T-helper 2 cell treated with Interferon-gamma antibody and Interleukin-4, amounts not matched to agents 5 μg/mL and 100 μg/mL, for 36 hours (primary cell): ENCODE data around the gene RBFOX1.

Experiments used
- DNase-seq: peaks from one replicate; pipeline ENCODE4 v3.0.0; 2021; ENCODE audit warnings: low spot score
- H3K27ac Mint-ChIP-seq: one replicate; pipeline ENCODE4 v1.8.0; 2021; ENCODE audit warnings: mild to moderate bottlenecking, mixed read lengths
- H3K27me3 Mint-ChIP-seq: one replicate; pipeline ENCODE4 v1.8.0; 2021; ENCODE audit warnings: low read depth, mixed read lengths
- H3K36me3 Mint-ChIP-seq: one replicate; pipeline ENCODE4 v1.8.0; 2021; ENCODE audit warnings: low read depth, mixed read lengths
- H3K4me1 Mint-ChIP-seq: one replicate; pipeline ENCODE4 v1.8.0; 2021; ENCODE audit warnings: low read depth, mixed read lengths
- H3K4me3 Mint-ChIP-seq: one replicate; pipeline ENCODE4 v1.8.0; 2022; ENCODE audit warnings: mild to moderate bottlenecking, moderate library complexity, mixed read lengths
- H3K9me3 Mint-ChIP-seq: one replicate; pipeline ENCODE4 v1.8.0; 2021; ENCODE audit warnings: mixed read lengths

Gene RBFOX1

DNA sequence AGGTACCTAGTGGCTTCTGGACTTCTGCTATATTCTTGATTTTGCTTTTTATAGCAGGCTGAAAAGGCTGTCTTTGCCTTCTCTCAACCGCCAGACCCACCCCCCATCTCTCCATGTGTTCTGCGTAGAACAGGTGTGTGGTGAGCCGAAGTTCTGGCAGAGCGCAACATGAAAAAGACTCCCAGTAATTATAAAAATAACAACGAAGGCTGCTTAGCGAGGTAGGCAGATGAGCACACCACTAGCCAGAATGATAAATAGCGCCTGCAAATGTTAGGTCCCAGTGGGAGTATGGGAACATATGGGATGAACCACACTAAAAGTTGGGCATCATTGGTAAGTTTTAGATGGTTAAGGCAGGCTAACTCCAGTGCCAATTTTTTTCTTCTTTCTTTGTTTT, 14.0 kb upstream of the RBFOX1 start:
- peaks cover 25% of the 10 kb centered on the region for H3K9me3 Mint-ChIP-seq
- H3K4me3 Mint-ChIP-seq: no peak overlapping the region
- no peak for DNase-seq
- no peaks in the 10 kb centered on the region for H3K27me3 Mint-ChIP-seq
- H3K27ac Mint-ChIP-seq: no peak overlapping the region
- H3K36me3 Mint-ChIP-seq: no peaks in the 10 kb centered on the region
- no peaks in the 10 kb centered on the region for H3K4me1 Mint-ChIP-seq

DNA sequence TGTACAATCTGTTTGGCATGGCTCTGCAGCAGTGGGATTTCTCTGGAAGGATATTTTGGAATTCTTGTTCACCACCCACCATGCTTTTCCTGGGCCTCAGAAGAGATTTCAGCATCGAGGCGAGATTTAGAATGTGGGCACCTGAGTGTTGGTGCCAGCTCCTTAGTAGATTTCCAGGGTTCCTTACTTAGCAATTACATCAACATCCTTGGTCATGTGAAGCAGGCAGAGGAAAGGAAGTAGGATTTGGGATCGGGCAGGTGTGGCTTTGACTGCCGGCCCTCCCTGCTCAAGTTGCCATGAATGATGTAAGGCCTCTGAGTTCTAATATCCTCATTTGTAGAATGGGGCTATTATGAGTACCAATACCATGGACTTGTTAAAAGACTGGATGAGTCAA, 13.1 kb upstream of the RBFOX1 start:
- no peak for DNase-seq

DNA sequence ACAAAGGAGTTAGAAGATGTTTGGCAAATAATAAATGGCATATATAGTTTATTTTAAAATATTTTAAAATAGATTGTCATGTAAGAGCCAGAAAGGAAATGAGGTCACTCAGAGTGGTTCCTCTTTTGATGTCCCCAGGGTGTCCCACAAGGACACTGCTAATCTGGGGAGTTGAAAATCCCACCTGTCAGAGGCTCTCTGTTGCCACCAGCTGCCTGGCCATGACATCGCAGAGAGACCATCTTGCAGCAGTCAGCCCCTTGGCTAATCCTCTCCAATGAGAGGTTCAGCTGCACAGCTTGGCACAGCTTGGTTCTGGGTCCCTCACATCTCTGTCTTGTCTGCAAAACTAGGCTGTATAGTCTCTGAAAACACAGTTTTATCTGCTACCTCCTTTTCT, 11.0 kb upstream of the RBFOX1 start:
- Mint-ChIP-seq H3K27ac (no peak overlapping the region), H3K4me1 (no peaks in the 10 kb centered on the region), H3K4me3 (no peak overlapping the region), H3K36me3 (no peaks in the 10 kb centered on the region), H3K9me3 (peaks cover 49% of the 10 kb centered on the region), H3K27me3 (no peaks in the 10 kb centered on the region)
- DNase-seq: no peak

More for the DNA sequence above, 13.1 kb upstream of the RBFOX1 start:
- H3K27me3 Mint-ChIP-seq: no peaks in the 10 kb centered on the region
- H3K27ac Mint-ChIP-seq: no peak overlapping the region
- H3K9me3 Mint-ChIP-seq: peaks cover 32% of the 10 kb centered on the region
- no peak overlapping the region for H3K4me3 Mint-ChIP-seq
- no peaks in the 10 kb centered on the region for H3K36me3 Mint-ChIP-seq
- no peaks in the 10 kb centered on the region for H3K4me1 Mint-ChIP-seq

DNA sequence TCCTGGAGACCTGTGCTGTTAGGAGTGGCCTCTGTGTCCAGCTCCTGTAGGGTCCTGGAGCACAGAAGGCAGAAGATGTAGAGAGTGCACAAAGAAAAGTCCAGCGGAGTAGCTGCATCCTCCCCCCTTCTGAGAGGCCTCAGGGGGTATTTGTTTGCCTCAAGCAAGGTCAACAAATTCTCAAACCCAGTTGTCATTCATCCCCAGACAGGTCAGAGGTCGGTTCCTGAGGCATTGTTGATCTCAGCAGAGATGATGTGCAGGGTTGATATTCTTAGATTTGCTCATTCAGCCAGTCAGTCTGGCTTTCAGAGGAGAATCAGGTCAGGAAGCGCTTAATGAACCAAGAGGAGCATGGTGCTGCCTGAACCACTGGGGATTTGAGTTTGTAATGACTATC, 8.3 kb upstream of the RBFOX1 start:
- H3K27ac Mint-ChIP-seq: no peak overlapping the region
- H3K4me1 Mint-ChIP-seq: no peaks in the 10 kb centered on the region
- H3K9me3 Mint-ChIP-seq: peaks cover 62% of the 10 kb centered on the region
- DNase-seq: no peak
- no peaks in the 10 kb centered on the region for H3K27me3 Mint-ChIP-seq
- H3K36me3 Mint-ChIP-seq: no peaks in the 10 kb centered on the region
- H3K4me3 Mint-ChIP-seq: no peak overlapping the region

DNA sequence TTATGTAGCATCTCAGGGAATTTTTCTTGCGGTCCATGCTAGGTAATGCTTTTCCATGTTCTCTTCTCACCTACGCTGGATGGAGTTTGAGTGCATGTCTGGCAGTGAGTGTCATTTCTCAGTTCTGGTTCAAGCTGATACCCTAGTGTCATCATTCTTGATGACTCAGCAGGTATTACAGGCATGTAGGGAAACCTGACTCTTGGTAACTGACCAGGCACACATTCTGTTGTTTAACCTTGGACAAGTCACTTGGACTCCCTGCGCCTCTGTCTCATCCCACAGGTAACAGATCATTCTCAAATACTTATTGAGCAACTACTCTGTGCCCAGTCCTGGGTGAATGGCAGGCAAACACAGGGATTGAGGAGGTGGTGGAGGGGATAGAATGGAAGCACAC, 6.8 kb upstream of the RBFOX1 start:
- Mint-ChIP-seq H3K9me3 (peaks cover 65% of the 10 kb centered on the region), H3K4me1 (no peaks in the 10 kb centered on the region), H3K4me3 (no peak overlapping the region), H3K27me3 (no peaks in the 10 kb centered on the region), H3K27ac (no peak overlapping the region), H3K36me3 (no peaks in the 10 kb centered on the region)
- no peak for DNase-seq

DNA sequence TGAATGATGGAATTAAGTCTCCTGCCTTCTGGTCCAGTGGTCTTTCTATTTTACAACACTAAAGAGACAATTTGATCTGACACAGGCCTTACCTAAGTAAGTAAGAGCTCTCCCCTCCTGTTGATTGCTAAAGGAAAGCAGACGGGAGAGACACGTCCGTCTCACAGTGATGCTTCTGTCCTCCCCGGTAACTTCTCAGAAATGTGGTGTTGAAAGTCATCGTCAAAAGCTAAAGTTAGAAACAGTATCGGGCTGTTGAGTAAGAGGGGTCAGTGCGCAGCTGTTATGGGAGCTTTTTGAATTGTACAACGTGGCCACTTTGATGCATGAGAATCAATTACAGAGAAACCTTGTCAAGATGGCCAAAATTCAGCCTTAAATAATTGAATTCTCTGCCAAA, 1.9 kb upstream of the RBFOX1 start:
- no peaks in the 10 kb centered on the region for H3K36me3 Mint-ChIP-seq
- H3K4me1 Mint-ChIP-seq: no peaks in the 10 kb centered on the region
- H3K9me3 Mint-ChIP-seq: peaks cover 75% of the 10 kb centered on the region
- no peak overlapping the region for H3K27ac Mint-ChIP-seq
- no peak for DNase-seq
- H3K4me3 Mint-ChIP-seq: no peak overlapping the region
- no peaks in the 10 kb centered on the region for H3K27me3 Mint-ChIP-seq

DNA sequence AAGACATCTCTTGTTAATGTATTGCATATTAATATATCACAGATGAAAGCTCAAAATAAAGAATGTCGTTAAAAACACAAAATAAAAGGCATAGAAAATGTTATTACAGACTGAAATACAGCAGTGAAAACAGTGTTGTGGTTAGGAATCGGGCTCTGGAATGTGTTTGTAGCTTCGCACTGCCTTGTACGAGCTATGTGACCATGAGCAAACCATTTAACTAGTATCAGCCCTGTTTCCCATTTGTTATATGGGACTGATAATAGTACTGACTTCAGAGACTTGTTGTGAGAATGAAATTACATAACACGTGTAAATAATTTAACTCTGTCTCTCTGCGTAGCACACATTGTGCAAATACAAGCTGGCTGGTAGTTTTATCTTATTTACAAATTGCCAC, 648 bp upstream of the RBFOX1 start:
- Mint-ChIP-seq H3K27me3 (no peaks in the 10 kb centered on the region), H3K36me3 (no peaks in the 10 kb centered on the region), H3K4me1 (no peaks in the 10 kb centered on the region), H3K27ac (no peak overlapping the region), H3K4me3 (no peak overlapping the region), H3K9me3 (peaks cover 67% of the 10 kb centered on the region)
- no peak for DNase-seq

DNA sequence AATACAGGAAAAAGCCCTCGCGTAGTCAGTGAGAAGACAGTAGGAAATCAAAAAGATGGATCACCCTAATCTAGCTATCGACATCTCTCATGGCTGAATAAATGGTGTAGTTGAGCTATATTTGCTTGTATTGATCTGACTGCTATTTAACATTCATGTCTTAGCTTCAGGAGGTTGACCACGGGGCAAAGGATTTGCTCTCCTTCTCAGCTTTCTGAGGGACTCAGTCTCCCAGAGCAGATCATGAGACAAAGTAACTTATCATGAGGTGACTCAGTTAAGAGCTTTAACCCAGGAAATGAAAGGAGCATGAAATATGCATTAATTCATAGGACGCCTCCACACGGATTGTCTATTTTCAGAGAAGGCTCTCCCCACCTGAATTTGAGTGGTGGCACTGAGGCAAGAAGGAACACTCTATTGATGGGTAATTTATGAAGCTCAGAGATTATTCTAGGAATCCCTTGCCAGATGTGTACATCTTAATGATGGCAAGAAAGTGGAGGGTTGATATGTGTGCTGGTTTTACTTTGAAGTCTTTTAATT, 608 bp downstream of the RBFOX1 start:
- H3K36me3 Mint-ChIP-seq: no peaks in the 10 kb centered on the region
- H3K27me3 Mint-ChIP-seq: no peaks in the 10 kb centered on the region
- H3K27ac Mint-ChIP-seq: no peak overlapping the region
- no peak overlapping the region for H3K4me3 Mint-ChIP-seq
- H3K4me1 Mint-ChIP-seq: no peaks in the 10 kb centered on the region
- H3K9me3 Mint-ChIP-seq: peaks cover 63% of the 10 kb centered on the region
- DNase-seq: no peak

DNA sequence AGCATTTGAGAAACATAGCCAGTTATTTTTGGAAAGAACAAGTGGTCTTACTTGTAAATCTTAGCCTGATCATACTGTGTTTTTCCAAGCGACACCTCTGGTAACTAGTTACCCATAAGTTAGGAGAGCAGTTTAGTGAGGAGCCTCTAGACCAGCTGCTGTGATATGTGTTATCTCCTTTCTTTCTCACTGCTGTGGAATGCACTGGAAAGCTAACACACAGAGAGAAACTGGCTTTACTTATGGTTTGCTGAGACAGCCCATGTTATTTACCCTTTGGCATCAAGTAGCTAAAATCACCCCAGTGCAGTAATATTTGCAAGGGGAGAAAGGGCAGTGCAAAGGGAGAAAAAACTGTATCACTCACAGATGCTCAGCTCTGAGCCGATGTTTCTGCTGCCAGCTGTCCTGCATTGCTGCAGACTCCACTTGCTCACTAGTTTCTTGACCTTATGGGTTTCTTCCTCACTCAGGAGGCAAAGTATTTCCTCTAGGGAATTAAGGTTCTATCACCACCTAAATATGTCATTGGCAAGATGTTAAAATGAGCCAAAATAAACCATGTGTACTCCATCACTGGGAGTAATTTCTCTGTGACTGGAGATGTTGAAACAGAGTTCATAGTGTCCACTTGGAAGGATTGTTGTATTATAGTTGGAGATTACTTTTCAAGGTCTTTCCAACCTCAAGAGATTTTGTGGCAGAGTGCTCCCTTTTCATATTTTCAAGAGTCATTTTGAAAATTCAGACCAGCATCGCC, 2.3 kb downstream of the RBFOX1 start:
- Mint-ChIP-seq H3K27ac (no peak overlapping the region), H3K9me3 (peaks cover 61% of the 10 kb centered on the region), H3K4me3 (no peak overlapping the region), H3K36me3 (no peaks in the 10 kb centered on the region), H3K27me3 (no peaks in the 10 kb centered on the region), H3K4me1 (no peaks in the 10 kb centered on the region)
- DNase-seq: no peak

DNA sequence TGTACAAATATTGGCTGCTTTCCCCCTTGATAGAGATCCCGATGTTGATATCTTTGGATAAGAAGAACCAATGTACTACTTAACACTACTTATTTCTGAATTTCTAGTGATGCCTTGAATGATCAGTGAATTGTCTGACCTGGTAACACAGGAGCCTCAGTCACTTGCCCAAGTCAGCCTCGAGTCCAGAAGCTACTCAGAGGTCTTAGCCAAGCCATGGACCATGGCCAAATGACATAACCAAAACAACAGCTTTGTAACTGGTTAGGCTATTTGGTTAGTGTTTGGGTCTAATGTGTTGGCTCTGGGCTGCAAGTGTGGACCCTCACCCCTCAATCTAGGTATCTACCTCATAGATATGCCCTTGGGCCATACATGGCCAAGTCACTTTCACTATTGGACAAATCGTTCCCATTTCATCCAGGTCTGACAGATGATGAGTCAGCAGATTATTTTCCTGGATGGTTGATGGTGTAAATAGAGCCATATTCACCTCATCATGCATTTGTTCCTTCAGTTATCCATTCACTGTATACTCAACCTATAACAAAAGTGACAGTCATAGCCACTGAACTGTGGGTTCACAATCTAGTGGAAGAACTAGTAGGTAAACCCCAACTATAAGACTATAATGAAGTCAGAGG, 3.5 kb downstream of the RBFOX1 start:
- Mint-ChIP-seq H3K4me1 (no peaks in the 10 kb centered on the region), H3K36me3 (no peaks in the 10 kb centered on the region), H3K4me3 (no peak overlapping the region), H3K27me3 (no peaks in the 10 kb centered on the region), H3K9me3 (peaks cover 54% of the 10 kb centered on the region), H3K27ac (no peak overlapping the region)
- DNase-seq: no peak

DNA sequence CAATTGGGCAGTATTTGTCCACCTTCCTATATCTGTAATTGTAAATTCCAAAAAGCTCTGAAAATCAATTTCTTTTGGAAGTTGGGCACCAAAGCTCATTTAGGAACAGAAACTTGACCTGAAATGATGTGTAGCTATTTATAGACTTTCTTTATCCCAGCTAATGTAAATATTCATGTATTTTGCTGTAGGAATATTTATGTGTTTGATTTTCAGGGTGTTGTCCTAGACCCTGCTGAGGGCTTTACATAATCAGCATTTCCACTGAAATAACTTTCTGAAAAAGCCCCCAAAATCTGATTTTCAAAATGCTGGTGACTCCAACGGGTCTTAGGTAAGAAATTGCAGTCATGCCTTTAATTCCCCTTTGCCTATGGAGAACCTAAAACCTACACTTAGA, 4.1 kb downstream of the RBFOX1 start:
- Mint-ChIP-seq H3K27ac (no peak overlapping the region), H3K27me3 (no peaks in the 10 kb centered on the region), H3K36me3 (no peaks in the 10 kb centered on the region), H3K9me3 (peaks cover 52% of the 10 kb centered on the region), H3K4me3 (no peak overlapping the region), H3K4me1 (no peaks in the 10 kb centered on the region)
- no peak for DNase-seq

DNA sequence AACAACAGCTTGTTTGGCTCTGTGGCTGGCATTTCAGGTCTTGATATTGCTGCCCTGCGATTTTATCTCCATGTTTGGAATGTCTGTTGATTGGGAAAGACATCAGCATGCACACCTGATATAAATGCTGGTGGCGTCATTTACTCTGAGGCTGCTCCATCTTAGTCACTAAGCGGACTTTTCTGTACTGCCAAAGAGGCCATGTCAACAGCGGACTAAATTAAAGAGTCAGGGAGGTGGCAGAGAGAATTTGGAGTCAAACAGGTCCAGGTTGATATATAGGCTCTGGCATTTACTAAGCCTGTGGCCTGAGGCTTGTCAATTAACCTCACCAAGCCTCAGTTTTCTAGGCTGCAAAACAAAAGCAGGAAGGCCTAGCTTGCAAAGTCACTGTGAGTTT, 6.2 kb downstream of the RBFOX1 start:
- no peaks in the 10 kb centered on the region for H3K36me3 Mint-ChIP-seq
- H3K4me1 Mint-ChIP-seq: no peaks in the 10 kb centered on the region
- no peak for DNase-seq
- no peak overlapping the region for H3K27ac Mint-ChIP-seq
- peaks cover 46% of the 10 kb centered on the region for H3K9me3 Mint-ChIP-seq
- no peak overlapping the region for H3K4me3 Mint-ChIP-seq
- H3K27me3 Mint-ChIP-seq: no peaks in the 10 kb centered on the region

DNA sequence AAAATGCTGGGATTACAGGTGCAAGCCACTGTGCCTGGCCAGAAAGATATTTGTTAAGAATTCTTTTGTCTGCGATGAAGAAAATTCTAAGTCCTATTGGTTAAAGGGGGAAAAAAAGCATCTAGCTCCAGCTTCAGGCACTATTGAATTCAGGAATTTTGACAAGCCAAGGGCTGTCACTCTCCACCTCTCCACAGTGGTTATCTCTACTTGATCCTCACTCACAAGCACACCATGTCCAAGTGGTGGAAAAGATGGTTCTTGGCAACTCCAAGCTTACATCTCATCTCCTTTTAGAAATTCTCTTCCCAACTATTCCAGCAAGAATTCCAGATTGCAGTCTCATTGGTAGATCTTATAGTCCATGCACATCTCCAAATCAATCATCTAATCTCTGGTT, 7.1 kb downstream of the RBFOX1 start:
- H3K27ac Mint-ChIP-seq: no peak overlapping the region
- no peak overlapping the region for H3K4me3 Mint-ChIP-seq
- H3K4me1 Mint-ChIP-seq: no peaks in the 10 kb centered on the region
- H3K36me3 Mint-ChIP-seq: no peaks in the 10 kb centered on the region
- H3K9me3 Mint-ChIP-seq: peaks cover 38% of the 10 kb centered on the region
- no peaks in the 10 kb centered on the region for H3K27me3 Mint-ChIP-seq
- DNase-seq: no peak

DNA sequence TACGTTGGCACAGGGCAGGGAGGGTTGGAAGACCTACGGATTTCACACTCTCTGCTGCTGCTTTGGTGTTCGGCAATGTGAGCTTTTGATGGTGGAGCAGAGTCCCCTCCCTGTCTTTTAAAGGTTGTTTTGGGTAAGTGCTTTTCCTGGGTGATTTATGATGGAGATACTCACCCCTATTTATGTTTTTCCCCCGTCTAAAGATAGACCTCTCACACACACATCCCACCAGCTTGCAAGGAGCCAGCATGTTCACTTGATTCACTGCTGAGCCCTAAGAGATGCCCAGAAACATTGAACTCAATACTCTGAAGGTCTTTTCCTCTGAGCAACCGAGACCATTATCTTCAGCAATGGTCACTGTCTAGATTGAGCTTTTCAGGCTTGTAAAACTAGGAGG, 8.3 kb downstream of the RBFOX1 start:
- H3K27ac Mint-ChIP-seq: no peak overlapping the region
- H3K27me3 Mint-ChIP-seq: no peaks in the 10 kb centered on the region
- H3K9me3 Mint-ChIP-seq: peaks cover 39% of the 10 kb centered on the region
- no peak for DNase-seq
- H3K4me3 Mint-ChIP-seq: no peak overlapping the region
- H3K36me3 Mint-ChIP-seq: no peaks in the 10 kb centered on the region
- H3K4me1 Mint-ChIP-seq: no peaks in the 10 kb centered on the region
